ENCODE data around the gene GNAZ.

GNAZ gene

GRCh38 chr22:23075525-23076216 lies 5.4 kb downstream of the GNAZ start:
- no peak for DNase-seq (ENCODE audit: extremely low read depth in 1 of 2, low read depth in 1 of 2)

GRCh38 chr22:23076896-23077572 lies 6.7 kb downstream of the GNAZ start:
- DNase-seq (ENCODE audit: extremely low read depth in 1 of 2, low read depth in 1 of 2): no peak

DNA sequence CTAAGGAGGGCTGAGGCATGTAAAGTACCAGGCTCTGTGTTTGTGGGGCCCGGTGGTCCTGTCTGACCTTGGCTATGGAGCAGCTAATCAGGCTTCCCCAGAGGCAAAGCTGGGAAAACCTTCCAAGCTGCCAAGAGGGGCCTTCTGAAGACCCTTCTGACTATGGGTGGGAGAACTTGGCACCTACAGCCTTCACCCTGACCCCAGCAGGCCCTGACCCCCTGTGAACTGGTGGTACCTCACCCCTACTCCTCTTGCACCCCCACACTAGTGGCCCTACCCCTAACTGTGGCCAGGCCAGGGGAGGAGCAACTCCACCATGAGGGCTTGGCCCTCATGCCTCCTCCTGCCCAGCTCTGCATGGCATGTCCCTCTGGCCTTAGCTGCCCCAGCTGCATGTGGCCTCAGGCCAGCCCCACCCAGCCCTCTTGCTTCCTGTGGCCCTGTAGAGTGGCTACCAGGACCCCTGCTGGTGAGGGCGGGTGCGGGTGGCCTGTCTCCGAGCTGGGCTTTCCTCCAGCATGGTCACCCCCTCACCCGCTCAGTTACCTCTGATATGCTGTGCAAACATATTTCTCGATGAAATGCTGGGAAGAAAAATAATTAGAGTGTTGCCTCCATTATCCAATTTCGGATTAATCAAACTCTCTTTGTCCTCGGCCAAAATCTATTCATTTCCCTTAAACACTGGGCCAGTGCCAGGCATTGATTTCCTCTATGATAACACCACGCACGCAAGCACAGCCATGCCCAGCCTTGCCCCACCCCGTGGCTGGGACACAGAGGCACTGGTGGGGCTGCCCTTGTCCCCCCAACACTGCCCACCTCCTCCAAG lies 7.5 kb downstream of the GNAZ start:
- DNase-seq (ENCODE audit: extremely low read depth in 1 of 2, low read depth in 1 of 2): no peak

DNA sequence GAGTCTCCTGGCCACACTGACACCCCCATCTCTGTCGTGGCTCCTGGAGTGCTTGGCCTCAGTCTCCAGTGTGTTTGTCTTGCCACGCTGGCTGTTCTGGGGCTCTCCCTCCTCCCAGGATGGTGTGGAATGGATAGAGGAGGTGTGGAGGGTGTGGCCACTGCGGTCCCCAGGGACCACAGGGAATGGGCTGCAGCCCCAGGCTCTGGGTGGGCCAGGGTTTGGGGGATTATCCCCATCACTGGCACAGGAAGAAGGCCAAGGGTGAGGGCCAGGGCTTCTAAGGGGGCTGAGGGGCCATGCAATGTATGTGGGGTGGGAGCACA lies 8.1 kb downstream of the GNAZ start:
- no peak for DNase-seq (ENCODE audit: extremely low read depth in 1 of 2, low read depth in 1 of 2)

DNA sequence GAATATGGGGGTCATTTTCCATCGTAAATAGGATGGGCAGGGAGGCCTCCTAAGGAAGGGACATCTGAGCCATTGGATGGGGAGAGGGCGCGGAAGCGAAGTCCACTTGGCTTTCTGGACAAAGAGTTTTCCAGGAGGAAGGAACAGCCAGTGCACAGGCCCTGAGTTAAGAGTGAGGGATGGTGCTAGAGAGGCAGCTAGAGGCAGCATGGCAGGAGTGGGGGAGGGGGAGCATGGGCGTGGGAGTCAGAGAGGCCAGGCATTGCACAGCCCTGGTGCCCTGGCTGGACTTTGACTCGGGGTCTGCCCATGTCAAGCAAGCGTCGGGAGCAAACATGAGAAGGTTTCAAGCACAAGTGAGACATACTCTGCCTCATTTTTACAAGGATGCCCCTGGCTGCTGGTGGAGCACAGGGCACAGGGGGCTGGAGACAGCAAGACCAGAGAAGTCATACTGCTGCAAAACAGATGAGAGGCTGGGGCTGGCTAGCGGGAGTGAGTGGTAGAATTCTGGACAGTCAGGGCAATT lies 9.0 kb downstream of the GNAZ start:
- DNase-seq (ENCODE audit: extremely low read depth in 1 of 2, low read depth in 1 of 2): no peak

- DNase-seq (ENCODE audit: extremely low read depth in 1 of 2, low read depth in 1 of 2): no peak
Observed at GRCh38 chr22:23079814-23080521, 9.6 kb downstream of the GNAZ start.

DNA sequence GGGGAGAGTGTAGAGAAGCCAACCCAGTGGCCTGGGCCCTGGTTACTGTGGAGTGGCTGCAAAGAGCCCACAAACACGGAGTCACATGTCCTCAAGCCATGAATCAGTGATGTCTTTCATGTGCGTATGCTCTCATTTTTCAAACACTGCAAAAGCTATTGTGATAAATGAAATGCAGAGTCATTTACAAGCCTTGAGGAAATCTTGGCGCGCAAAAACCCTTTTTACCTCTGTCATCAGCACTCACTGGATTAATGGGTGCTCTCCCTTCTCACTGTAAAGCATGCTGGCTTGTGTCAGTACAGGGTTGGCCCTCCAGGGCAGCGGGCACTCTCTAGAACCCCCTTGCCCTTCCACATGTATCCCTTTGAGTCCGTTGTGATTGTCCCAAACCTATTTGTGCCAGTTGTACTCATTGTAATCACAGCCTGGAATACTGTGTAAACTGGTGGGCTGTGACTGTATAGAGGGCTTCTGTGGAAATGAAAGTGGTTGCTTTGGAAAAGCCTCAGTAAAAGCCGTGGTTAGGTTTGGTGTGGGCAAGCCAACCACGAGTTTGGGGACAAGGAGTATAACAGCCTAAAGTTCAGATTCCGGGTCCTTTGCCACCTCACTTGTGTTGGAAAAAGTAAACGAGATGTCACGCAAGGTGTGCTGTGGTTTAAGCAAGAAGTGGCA lies 10.4 kb downstream of the GNAZ start:
- no peak for DNase-seq (ENCODE audit: extremely low read depth in 1 of 2, low read depth in 1 of 2)

DNA sequence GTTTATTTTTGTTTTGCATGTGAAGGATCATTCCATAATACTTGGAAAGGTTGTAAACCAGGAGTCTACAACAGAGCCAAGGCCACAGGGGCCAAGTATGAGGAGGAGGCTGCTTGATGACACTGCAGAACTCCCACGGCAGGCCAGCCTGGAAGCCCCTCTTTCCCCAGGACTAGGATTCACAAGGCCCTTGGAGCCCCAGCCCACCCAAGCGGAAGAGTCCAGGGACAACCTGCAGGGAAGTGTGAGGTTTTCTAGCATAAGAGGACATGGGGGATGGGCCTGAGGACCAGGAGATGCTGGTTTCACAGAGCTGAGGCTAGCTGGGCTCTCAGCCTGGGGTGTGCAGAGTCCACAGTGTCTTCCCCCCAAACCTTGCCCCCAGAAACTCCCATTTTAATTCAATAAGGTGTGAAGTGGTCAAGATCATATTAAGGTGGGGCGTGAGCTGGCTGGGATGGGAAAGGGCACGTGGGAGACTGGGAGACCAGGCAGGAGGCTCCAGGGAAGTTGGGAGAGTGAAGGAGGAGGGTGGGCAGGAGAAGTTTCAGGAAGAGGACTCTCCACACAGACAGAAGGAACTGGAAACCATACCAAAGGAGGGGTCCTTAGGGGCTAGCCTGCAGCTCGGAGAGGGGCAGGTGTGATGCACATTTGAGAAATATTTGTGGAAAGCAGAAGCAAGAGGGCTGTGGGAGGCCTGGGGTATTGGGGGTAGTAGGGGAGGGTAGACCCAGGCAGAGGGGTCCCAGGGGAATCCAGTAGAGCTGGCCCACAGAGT lies 12.4 kb downstream of the GNAZ start:
- no peak for DNase-seq (ENCODE audit: extremely low read depth in 1 of 2, low read depth in 1 of 2)

DNA sequence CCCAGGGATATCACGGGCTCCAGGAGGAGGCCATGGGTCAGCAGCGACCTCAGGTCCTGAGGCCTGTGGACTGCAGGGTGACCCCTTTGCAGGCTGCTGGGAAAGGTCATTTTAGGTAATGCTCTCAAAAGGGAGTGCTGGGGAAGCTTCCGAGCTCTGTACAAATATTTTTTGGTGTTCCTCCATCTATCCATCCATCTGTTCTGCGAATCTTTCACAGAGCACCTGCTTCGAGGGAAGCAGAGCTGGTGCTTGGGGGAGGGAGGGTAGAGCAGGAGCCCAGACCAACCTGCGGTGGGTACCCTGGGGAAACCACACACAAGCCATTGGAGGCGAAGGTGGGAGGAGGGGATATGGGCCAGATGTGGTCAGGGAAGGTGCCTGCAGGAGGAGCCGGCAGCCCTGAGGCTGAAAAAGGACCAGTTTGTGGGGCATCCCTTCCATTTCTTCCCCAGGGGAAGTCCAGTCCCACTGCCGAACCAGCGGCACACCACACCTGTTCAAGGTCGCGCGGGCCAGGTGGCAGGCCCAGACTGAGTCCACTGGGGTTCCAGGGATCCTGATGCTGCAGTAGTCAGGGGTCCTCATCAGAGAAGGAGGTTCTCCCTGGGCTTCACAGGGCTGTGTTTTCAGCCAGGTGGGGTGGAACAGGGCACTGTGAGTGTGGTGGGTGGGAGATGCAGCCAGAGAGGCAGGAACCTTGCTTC lies 13.1 kb downstream of the GNAZ start:
- DNase-seq (ENCODE audit: extremely low read depth in 1 of 2, low read depth in 1 of 2): no peak

DNA sequence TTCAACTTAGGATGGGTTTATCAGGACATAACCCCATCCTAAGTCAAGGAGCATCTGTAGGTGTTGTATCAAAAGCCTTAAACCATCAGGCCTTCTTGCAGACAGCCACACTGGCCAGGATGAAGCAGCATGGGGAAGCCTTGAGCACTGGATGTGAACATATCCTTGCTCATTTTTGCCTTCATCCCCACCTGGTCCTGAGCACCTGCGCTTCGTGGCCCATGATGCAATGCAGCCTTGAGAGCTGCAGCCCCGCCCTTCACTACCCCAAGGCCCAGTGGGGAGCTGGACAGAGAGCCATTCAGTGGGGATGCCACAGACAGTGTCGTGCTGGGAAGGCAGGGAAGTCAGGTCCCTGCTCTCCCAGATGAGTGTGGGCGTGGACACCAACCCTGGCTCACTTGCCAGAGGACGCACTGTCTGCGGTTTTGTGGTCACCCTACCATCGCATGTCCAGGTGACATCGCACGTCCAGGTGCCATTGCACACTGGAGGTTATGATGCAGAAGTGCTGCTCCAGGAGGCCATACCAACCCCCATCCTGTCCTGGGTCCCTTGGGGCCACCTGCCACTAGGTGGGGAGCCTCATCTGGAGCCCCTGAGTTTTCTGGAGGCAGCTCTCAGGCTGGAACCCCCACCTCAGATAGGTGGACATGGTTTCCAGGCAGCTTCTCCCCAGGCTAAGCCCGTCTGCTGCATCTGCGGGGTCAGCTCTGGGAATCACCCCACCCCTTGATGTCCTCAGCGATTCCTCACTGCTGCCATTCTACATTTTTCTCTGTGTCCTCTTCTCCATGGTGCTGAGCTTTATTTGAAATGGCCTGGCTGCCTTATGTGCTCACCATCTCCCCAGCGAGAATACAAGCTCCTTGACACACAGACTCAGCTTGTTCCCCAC lies 14.4 kb downstream of the GNAZ start:
- DNase-seq (ENCODE audit: extremely low read depth in 1 of 2, low read depth in 1 of 2): no peak

- no peak for DNase-seq (ENCODE audit: extremely low read depth in 1 of 2, low read depth in 1 of 2)
Observed at GRCh38 chr22:23085351-23085671, 15.0 kb downstream of the GNAZ start.

DNA sequence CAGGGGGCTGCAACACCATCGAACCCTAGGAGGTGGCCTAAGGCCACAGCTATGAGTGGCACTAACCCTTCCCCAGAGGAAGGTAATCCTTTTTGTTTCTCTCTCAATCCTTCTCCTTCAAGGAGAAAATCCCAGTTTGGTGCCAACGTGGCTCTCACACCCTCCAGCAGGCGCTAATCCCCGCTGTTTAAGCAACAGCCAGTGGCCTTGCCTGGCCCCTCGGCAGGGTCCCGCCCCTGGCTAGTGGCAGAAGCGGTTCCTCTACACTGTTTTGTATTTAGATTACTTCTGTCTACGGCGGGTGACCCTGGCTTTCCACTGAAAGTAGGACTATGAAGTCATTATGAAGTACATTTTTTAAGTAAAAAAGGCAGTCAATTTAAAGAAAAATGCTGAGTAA lies 15.5 kb downstream of the GNAZ start:
- no peak for DNase-seq (ENCODE audit: extremely low read depth in 1 of 2, low read depth in 1 of 2)

DNA sequence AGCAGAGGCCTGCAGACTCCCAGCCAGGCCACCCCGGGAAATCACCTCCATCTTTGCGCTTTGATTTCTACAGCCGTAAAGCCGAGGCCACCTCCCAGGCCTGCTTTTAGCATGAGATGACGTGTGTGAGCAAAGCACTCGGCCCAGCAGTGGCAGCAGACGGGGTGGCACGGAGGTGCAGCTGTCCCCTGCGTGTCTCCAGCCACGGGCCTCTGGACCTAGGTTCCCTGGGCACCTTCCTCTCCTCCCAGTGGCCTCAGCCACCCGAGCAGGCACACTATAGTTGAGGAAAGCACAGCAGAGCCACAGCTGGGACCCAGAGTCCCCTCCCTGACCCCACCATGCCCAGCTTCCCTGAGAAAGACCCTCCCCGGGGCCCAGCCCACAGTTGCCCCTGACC lies 15.9 kb downstream of the GNAZ start:
- no peak for DNase-seq (ENCODE audit: extremely low read depth in 1 of 2, low read depth in 1 of 2)

GRCh38 chr22:23086787-23087186 lies 16.5 kb downstream of the GNAZ start:
- DNase-seq (ENCODE audit: extremely low read depth in 1 of 2, low read depth in 1 of 2): no peak

DNA sequence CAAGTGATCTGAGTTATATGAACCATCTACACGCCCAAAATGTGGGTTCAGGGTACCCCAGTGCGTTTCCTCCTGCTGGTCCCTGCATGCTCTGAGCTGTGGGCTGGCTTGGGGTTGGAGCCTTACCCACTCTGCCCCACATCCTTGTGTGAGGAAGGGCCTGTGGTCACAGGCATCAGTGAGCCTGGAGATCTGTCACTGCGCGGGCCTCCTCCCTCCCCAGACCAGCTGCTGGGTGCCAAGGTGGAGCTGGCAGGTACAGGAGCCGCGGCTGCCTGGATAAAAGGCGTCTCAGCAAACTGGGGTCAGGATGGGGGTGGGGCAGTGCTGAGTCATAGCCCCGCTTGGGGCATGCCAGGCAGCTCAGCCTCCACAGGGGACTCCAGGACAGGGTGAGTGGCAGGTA lies 17.9 kb downstream of the GNAZ start:
- no peak for DNase-seq (ENCODE audit: extremely low read depth in 1 of 2, low read depth in 1 of 2)

GRCh38 chr22:23089010-23089409 lies 18.7 kb downstream of the GNAZ start:
- no peak for DNase-seq (ENCODE audit: extremely low read depth in 1 of 2, low read depth in 1 of 2)

DNA sequence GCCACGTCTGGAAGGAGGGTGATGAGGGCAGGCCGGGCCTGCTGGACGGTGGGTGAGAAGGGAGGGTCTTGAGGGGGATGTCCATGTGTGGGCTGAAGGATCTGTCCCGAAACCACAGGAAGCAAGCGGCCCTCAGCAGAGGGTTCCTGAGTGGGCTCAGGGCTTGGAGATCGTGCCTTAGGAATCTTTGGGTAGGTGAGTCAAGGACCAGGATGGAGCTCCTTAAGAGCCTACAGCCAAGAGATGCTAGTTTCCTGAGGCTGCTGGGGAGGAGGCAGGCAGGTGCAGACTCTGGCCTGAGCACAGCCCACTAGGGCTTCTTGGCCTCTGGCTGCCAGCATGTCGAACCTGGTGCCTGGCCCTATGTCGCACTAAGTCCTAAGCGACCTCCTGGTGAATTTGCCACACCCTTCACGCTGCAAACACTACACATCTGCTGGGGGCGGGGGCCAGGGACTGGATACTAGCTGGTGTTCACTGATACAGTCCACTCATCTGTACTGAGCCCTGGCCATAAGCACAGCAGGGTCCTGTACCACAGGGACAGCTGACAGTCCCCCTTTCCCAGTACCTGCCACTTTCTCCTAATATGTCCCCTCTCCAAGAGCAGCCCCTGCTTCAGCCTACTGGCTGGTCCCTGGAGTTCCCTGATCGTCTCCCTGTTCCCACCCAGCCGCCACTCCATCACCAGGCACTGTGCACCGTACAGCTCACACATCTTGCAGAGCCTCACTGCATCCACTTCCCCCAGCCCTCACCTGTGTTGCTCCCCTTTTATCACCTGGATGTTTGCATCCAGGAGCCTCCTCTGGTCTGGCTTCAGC lies 19.5 kb downstream of the GNAZ start:
- no peak for DNase-seq (ENCODE audit: extremely low read depth in 1 of 2, low read depth in 1 of 2)

DNA sequence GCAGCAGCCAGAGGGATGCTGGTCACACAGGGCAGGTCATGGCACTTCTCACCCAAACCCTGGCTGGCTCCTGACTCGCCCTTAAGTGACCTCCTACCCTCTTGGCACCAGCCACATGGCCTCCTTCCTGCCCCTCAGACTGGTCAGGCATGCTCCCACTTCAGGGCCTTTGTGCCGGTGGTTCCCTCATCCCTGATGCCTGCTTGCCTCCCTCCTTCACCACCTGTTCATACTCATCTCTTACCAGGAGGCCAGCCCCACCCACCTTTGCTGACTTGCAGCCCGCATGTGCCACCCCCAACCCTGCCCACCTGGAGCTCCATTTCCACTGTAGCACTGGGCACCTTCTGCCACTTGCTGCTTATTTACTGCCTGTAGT lies 20.1 kb downstream of the GNAZ start:
- no peak for DNase-seq (ENCODE audit: extremely low read depth in 1 of 2, low read depth in 1 of 2)
